Activated T-cell treated with anti-CD3 and anti-CD28 coated beads for 1 hour (primary cell): ENCODE results near the gene CIPC.

ENCODE experiments used
- DNase-seq: peaks from one replicate; pipeline ENCODE4 v3.0.0-alpha.2; 2020; ENCODE audit warnings: low read depth

CIPC gene

DNA sequence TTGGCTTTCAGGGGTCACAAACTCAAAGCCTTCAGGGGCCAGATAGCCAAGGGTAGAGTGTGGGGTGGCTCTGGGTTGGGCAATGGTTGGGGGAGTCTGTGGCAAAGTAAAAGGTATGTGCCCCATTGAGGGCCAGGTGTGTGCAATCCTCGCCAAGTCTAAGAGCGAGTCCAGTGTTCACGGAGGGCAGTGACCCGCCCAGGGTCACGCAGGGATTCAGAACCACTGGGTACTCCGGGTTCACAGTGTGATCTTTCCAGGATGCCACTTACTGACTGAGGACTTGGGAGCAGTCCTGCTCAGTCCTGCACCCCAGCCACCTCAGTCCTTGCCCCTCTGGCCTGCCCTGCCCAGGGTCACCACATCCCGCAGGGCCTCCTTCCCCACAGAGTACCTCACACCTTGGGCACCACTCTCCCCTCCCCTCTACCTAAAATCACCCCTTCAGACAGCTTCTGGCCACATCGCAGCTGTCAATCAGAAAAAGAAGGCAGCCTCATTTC lies 27.8 kb downstream of the CIPC start:
- no peak for DNase-seq

DNA sequence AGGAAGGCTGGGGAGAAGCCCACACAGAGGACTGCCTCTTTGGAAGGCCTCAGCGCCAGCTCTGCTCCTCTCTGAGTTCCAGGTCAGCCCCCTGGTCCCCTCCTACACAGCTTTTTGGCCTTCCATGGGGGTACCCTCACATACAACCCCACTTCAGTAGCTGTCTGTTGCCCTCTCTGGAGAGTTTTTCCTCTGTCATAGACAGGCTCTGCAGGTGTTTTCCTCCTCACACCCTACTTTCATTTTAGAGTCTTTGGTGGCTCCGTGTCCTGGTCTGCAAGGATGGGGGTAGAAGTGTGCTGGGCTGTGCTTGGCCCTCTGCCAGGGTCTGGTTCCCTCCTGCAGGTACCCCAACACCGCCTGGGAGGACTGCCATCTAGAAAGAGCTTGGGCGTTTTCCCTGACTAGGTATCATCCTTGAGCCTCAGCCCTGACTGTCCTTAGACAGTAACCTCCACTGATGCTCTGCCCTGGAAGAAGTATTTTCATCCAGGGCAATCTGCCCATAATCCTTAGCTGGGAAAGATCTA lies 28.5 kb downstream of the CIPC start:
- no peak for DNase-seq

- DNase-seq = no peak
Measured at GRCh38 chr14:77128414-77128891, 30.4 kb downstream of the CIPC start.

DNA sequence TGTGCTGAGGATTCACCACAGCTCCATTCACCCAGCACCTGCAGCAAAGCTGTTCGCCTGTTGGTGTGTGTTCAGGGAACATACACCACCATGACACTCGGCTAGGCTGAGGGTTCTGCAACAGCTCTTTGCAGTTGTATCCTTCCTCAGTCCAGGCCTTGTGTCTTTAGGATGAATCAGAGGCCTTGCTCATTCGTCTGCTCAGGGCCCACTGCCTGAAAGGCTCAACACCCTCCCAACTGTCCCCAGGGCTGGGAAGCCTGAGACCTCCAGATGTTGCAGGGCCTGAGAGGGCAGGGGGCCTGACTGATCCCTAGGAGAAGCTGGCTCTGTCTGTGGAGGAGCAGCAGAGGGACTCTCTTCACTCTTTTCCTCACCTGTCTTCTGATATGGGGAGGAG lies 32.3 kb downstream of the CIPC start:
- no peak for DNase-seq

DNA sequence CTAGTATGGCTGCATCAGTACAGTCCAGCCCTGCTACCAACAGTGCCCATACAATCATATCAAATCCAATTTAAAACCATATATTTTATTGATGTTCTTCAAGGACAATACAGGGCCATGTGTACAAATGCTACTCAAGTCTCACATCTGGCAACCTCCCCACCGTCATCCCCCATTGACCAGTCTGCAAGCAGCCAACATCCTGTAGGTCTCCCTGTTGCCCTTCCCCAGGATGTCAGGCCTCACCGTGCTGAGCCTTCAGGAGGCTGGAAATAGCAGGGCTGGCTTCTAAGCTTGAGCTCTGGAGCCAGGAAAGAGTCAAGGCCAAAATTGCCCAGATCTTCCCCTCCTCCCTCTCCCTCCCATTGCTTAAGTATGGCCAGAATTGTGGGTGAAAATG lies 33.1 kb downstream of the CIPC start:
- DNase-seq = no peak

DNA sequence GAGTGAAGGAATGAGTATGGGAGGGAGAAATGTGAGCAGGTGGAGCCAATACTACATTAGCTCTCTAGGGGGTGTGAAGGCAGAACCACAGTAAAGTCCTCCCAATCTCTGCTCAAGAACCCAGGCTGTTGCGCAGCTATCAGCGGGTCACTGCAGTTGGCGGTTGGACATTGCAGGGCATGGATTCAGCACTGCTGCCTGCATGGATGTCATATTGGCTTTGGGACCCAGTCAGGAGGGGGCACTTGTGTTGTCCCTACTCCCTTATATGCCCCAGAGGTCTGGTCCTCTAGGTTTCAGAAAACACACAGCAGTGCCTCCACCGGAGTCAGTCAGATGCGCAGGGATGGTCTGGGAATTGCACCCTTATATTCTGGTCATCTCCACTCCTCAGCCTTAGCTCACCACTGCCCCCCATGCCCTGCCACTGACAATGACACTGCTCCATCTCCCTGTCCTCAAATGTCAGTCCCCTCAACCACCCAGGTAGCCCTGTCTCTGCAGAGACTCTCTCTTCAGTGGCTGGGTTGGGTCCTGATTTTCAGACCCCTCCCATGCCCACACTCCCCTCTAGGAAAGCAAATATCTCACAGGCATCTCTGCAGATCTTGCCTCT lies 33.9 kb downstream of the CIPC start:
- DNase-seq = no peak

DNA sequence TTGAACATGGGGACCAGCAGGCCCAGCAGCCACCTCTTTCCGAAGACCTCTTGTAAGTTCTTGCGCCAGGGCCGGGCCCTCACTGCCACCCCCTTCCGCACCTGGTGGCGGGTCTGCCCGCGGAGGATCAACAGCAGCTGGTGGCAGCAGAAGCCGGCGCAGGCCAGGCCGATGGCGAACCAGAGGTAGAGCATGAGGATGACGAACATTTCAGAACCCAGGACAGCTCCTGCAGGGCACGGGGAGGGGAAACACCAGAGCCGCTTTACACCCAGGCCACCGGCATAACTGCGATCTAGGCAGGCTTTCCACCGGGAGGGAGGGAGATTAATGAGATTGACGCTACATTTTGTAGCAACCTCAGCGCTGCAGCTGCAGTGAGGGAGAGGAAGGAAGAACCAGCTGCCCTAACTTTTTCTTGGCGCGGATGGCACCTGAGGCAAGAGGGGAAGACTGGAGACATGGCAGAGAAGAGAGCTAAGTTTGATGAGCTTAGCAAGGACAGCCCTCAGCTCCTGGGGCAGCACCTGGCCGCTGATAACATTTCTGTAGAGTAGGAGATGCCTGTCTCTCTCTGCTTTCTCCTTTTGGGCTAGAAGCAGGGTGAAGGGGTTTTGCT lies 35.8 kb downstream of the CIPC start:
- DNase-seq = peak; percentile 32

DNA sequence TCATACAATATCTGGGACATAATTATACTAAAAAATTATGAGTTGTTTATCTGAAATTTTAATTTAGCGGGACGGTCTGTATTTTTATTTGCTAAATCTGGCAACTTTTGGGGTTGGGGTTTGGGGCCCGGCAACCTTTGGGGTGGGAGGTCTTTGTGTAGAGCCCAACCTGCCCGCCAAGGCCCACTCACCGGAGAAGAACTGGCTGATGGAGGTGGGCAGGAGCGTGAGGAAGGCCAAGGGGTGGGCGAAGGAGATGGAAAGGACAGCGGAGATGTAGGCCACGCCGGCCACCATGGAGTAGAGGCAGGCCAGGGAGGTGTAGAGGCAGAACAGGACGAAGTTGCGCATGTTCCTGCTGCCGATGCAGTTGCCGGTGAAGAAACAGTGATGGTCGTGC lies 41.0 kb downstream of the CIPC start:
- DNase-seq = no peak

- DNase-seq = no peak
Measured at GRCh38 chr14:77139540-77140358, 41.7 kb downstream of the CIPC start.

GRCh38 chr14:77140359-77141213 lies 42.5 kb downstream of the CIPC start:
- no peak for DNase-seq

GRCh38 chr14:77141214-77142004 lies 43.4 kb downstream of the CIPC start, which contains the start of gene ZDHHC22:
ZDHHC22 (minus strand) TSS chr14:77141791; CDS start chr14:77139738, 2,053 bp downstream.
- no peak for DNase-seq

DNA sequence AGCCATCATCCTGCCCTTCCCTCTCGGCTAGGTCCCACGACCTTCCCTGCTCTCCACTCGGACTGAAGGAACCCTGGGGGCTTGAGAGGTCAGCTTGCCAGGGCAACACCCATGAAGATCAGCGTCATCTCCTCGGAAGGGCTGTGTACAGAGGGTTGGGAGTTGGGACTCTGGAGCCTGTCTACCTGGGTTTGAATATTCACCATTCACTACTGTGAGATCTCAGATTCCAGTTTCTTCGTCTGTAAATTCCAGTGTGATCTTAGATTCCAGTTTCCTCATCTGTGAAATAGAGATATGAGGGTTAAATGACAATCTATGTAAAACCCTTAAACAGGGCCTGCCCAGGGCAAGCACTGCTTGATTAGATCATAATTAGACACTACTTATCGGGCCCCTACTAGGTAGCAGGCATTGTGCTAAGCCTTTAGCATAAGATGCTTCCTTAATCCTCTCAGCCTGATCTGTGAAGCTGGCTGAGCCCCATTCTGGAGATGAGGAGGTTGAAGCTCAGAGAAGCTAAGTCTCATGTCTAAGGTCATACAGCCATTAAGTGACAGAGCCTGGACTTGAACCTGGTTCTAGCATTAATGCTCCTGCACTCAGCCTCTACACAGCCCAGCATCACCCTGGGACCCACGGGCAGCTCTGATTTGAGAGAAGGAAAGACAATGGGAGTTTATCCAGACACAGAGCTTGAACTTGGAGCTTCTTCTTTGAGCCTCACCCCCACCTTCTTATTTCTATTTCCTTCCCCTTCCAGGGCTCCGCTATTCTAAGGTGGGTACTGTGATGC lies 44.1 kb downstream of the CIPC start:
- DNase-seq = no peak

GRCh38 chr14:77143071-77143470 lies 45.0 kb downstream of the CIPC start:
- DNase-seq = no peak

DNA sequence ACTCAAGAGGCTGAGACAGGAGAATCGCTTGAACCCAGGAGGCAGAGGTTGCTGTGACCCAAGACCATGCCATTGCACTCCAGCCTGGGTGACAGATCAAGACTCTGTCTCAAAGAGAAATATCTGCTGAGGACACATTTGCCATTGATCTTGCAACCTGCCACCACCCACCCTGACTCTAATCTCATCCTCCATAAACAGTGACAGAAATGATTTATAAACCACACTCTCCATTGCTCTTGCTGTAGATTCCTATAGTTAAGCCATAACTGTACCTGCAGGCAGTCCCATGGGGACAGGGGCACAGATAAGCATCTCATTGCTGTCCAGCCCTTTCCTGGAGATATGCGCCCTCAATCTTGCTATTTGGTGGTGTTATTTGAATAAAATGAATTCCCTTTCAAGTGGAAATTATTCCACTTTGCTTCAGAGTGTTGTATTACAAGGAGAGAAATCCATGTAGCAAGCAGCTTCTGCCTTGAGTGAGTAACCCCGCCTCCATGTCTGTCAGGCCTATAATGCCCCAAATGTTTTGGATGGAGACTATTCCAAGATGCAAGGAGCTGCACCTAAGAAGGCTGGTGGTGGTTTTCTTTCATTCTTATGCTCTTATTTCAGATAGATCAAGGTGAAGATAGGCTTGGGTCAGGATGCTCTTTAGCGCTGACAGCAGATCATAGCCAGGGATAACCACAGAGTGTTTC lies 46.5 kb downstream of the CIPC start:
- DNase-seq = no peak

DNA sequence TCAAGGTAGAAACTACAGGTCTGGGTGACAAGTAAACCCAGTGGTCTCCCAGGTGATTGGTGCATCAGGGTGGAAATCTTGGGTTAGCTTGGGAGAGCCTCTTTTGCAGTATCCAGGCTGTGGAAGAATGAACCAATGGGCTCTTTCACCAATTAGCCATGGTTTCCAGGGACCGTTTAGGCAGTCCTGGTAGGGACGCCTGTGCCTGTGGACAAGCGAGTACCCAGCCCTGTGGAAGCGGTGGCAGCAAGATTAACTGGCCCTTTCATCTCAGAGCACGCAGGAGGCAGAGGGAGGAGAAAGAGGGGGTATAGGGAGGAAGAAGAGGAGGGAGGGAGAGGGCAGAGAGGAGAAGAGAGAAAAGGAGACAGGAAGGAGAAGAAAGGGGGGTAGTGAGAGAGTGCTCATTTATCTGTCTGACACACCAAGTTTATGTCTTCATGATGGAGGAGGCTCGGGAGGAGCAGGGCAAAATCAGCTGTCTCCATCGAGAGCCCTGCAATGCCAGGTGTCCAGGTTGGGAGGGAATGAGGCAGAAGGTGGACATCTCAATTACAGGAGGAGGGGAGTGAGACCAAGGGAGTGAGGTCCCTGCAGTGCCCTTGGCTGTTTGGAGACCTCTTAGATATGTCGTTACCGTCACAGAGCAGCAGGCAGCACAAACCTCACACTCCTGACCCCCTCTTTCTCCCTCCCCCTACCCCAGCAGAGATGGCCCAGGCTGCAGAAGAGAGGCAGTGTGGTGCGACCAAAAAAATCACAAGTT lies 48.1 kb downstream of the CIPC start:
- DNase-seq = no peak

DNA sequence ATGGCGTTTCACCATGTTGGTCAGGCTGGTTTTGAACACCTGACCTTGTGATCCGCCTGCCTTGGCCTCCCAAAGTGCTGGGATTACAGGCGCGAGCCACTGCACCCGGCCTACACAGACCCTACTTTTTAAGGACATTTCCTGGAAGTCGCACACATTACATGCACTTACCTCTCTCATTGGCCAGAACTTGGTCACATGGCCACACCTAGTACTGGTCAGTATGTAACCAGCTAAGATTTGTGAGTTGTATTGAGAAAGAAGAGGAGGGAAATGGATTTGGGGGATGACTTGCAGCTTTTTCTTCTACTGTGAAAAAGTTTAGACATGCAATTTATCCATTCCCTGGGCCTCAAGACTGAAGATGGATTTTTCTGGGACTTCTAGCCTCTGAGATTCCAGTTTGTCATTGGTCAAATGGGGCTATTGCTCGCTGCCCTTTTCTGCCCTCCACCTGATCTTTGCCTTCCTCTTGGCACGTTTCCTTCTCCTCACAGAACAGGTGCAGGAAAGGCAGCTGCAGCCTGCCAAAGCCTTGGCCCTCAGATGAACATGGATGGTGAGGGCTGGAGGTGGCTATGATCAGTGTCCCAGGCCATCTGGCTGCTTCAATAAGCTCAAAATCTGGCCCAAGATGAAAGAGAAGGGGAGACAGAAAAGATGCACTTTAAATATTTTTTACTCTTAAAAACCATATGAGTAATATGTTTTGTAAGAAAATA lies 50.6 kb downstream of the CIPC start:
- no peak for DNase-seq

DNA sequence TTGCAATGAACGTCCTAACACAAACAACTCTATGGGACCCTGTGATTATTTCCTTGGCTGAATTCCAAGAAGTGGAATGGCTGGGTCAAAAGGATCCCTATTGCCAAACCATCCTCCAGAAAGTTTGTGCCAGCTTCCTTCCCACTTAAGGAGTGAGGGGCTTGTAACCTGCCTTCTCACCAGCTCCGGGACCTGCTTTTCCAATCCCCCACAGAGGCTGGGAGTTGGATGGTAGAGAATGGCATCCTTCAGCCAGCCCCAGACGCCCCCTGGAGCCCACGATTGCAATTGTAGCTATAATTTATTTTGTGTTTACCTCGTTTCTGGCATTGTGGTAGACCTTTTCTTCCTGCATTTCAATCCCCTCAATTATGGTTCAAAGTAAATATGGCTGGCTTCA lies 53.2 kb downstream of the CIPC start:
- no peak for DNase-seq
